Prostate gland (tissue), 2 donors: ENCODE results near the gene ASCC2.

Experiments
- CTCF ChIP-seq, 4 experiments: fragments of 200-600 bp in 2 of 4; fragments of 450-650 bp in 2 of 4; sonication (generic) in 2 of 4; IDR thresholded peaks; 1 replicate in 3 of 4; 2 replicates in 1 of 4; pipeline ENCODE4 v1.5.1; 2016 to 2019; ENCODE audit warnings: antibody characterized with exemption in 4 of 4, mild to moderate bottlenecking in 2 of 4, moderate library complexity in 2 of 4
- POLR2AphosphoS5 ChIP-seq: sonication (generic); formaldehyde crosslinking; IDR thresholded peaks from one replicate; pipeline ENCODE4 v1.6.1; 2017; ENCODE audit warnings: antibody characterized with exemption

- no peak for TF ChIP-seq CTCF (IDR thresholded peaks at IDR 0.05)
- no peak for TF ChIP-seq POLR2AphosphoS5
Measured at GRCh38 chr22:29793396-29793795, 44.7 kb downstream of the ASCC2 start.
